IPS-11a (cell line): Measurements from ENCODE around the gene EIF4E1B.

Experiments
- H3K4me3 ChIP-seq: one replicate; pipeline ENCODE4 v1.5.1; 2013; ENCODE audit warnings: low read depth, low read length, control low read depth

Gene EIF4E1B

DNA sequence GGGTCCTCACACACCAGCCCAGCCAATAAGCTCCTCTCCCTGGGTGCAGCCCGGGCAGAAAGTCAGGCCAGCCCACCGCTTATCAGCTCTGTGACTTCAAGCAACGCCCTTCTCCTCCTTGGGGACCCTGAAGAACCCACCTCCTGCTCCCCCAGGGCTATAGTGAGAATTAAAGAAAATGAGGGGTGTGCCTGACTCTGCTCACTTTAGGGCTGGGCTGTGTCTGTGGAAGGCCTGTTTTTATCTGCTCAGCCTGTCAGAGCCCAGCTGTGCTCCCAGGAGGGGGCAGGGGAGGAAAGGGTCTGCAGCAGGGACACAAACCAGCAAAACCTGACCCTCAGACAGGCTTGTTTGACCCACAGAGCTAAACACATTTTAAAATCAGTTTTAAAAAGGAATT is 24.4 kb upstream of the EIF4E1B start:
- H3K4me3 ChIP-seq, result no peak overlapping the region

DNA sequence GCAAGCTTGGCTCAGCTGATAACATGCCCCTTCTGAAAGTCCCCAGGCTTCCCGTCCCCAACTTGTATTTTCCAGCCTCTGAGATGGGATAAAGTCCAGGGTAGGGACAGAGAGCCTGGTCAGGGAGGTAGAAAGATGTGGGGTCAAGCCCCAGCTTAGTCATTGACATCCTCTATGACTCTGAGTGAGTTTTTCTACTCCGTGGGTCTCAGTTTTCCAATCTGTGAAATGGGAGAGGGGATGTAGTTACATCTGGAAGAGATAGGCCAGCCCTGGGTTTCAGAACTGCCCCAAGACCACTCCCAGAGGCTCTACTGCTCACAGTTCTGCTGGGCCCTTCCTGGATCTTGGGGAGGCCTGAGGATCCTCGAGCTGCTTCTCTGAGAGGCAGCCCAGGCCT is 23.6 kb upstream of the EIF4E1B start:
- no peak overlapping the region for H3K4me3 ChIP-seq

DNA sequence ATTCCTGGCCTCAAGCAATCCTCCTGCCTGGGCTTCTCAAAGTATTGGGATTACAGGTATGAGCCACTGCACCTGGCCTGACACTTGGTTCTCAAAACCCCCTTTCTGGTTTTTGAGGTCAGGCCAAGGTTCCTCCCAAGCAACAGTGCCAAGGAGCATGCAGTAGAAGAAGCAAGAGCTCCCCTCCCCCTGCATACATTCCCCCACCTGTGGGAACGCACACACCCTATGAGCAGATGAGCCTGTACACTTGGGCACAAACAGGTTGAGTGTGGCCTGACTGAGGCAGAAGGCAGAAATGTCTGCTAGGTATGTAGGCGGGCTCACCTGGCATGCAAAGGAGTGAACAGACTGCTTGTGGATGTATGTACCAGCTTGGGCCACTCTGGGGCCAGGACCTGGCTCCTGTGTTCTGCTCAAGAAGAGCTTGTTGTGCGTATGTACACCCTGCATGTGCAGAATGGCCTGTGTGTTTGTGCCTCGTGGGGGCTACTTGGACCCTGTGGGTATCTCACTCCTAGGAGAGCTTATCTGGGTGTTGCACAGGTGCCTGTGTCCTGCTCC is 22.3 kb upstream of the EIF4E1B start:
- no peak overlapping the region for H3K4me3 ChIP-seq

DNA sequence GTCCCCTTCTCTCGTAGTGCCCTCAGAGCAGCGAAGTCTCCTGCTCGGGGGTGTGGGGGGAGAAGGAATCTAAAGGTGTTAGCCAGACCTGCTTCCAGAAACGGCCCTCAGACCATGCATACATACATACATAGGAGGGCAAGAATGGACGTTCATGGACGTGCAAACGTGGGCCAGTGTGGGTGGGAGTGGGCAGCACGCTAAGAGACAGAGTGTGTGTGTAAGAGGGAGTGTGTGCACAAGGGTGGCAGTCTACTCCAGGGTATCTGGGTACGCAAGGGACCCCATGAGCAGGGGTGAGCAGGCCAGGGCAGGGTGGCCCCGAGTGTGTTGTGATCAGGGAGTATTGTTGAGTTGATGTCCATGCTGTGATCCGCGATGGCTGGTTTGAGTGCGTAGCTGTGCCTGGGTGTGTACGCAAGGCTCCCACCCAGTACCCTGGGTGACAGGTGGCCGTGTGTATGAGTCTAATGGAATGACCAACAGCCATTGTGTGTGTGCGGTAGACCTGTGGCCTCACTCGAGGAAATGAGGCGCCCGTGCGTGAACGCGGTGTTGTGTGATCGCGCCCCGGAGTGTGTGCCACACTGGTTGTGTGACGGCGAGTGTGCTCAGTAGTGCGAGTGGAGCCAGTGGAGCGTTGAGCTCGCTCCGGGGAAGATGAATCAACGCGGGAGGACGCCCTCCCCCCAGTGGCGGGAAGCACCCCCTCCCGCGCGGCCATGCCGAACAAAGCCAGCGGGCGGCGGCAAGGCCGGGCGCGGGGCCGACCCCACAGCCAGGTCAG is 21.3 kb upstream of the EIF4E1B start:
- peak overlapping the region; percentile 69 for H3K4me3 ChIP-seq

DNA sequence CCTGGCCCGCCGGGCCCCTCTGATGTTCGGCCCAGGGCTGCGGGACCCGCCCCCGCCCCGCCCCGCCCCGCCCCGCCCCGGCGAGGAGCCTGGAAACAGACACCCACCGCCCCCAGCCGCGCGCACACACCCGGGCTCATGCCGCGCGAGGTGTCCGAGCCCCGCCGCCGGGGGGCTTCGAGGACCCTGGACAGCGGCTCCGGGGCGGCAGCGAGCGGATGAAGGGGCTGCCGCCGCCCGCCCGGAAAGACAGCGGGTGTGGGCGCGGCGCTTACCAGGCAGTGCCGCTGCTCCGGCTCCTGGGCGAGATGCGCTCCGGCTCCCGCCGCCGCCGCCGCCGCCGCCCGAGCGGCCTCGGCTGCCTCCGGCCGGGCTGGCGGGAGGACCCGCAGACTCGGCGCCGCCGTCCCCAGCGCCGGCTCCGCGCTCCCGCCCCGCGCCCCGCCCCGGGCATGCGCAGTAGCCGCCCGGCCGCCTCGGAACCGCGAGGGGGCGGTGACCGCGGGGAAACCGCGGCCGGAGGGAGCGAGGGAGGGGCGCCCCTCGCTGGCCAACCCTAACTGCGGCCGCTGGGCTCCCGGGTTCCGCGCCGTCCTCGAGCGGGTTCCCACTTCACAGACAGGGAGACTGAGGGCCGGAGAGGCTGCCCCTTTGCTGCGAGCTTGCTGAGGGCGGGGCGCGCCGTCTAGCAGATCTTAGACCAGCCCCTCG is 20.6 kb upstream of the EIF4E1B start, which contains the start of gene GPRIN1:
Gene GPRIN1, minus strand, starts transcription at position 433 of the 711 bp plus-strand sequence. CDS start 10,322 bp downstream, outside the sequence.
- H3K4me3 ChIP-seq, result peak within 1 kb of the TSS; percentile 69

DNA sequence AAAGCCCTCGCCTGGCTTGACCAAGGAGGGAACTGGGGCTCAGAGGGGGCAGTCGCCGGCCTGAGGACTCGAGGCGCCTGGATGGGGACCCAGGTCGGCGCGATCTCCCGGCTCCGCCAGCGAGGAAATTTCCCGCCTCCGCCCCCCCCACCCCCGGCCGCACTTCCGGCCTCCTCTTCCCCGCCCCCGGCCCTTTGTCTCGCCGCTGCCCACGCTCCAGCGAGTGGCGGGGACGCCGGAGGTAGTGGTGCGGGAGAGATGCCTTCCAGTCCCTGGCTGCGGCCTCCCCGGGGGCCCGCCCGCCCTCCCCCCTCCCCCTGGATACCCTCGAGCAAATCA is 20.1 kb upstream of the EIF4E1B start:
- H3K4me3 ChIP-seq, result peak overlapping the region; percentile 47

DNA sequence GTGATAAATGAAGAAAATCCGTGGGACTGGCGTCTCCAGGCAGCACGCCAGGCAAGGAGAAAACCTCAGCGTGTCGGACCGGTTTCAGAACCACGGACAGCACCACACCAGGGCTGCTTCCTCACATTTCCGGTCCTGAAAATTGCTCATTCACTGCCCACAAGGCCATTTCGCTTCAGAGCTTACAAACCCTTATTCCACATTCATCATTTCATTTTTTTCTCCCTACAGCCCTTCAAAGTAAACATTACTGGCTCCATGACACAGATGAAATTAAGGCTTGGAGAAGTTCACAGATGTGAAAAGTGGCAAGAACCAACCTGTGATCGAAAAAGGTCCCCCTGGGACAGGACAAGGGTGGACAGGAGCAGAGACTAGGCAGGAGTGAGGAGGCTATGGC is 19.0 kb upstream of the EIF4E1B start:
- no peak overlapping the region for H3K4me3 ChIP-seq

DNA sequence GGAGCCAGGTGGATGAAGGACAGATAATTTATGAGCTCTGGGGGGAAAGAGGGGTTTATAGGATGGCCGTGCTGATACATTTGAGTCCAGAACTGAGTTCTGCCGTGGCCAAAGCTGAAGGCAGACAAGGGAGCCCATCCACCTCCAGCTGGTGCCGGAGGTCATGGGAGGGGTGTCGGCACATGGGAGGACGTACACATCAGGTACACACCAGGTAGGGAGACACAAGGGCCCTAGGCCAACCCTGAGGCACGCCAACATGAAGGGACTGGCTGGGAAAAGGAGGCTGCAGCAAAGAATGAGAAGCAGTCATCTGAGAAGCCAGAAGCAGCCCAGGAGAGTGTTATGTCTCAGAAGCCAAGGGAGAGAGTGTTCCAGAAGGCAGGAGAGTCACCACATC is 18.5 kb upstream of the EIF4E1B start:
- no peak overlapping the region for H3K4me3 ChIP-seq

DNA sequence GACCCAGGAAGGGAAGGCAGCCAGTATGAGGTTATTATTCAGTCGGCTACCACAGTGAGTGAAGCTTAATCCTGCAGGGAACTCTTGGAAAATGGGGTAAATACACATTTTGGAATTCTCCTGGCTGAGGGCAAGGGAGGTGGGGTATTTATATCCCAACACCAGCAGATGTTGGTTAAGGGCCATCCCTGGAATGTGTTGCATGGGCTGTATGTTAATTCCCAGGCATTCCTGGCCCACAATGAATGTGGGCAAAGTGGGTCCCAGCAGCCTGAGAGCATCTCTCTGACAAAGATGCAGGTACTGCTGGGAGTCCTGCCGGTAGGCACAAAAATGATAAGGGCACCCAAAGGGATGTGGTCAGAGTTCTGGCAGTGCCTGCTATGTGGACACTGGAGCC is 17.6 kb upstream of the EIF4E1B start:
- no peak overlapping the region for H3K4me3 ChIP-seq

DNA sequence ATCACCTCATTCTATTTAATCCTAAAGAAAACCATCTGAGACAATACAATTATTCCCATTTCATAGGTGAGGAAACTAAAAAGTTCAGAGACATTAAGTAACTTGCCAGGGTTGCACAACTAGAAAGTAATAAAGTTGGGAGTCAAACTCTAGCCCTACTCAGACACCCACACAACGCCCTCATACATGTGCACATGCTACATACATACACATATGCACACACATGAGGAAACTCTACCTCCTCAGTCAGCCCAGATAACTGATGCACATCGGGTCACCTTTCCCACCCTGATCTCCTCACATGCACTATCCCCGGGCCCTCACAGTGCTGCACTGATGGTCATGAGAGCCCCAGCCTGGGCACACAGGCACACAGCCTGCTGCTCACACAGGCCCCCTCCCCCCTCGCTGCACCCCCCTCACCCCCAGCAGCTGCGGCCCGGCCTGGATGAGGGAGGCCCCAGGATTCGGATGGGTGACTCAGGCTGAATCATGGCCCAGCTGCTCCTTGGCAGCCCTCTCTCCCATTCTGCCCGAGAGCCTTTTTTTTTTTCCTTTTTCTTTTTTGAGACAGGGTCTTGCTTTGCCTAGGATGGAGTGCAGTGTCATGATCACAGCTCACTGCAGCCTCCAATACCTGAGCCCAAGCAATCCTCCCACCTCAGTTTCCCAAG is 15.5 kb upstream of the EIF4E1B start:
- H3K4me3 ChIP-seq, result no peak overlapping the region

DNA sequence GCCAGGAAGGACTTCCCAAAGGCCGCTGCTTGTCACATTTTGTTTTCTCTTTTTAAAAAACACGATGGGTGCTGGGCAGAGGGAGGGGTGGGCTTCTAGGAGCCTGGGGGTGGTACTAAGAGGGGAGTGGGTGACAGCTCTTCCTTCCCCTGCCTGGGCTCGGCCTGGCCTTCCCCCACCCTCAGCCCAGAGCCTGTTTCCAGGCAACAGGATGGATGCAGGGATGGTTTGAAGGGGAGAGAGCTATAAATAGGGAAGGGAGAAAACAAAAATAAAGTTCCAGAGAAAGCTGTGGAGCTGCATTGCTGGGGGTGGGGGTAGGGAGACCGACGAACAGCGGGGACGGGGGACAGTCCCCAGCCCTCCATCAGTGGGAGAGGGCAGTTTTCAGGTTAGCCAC is 14.0 kb upstream of the EIF4E1B start:
- H3K4me3 ChIP-seq, result no peak overlapping the region

DNA sequence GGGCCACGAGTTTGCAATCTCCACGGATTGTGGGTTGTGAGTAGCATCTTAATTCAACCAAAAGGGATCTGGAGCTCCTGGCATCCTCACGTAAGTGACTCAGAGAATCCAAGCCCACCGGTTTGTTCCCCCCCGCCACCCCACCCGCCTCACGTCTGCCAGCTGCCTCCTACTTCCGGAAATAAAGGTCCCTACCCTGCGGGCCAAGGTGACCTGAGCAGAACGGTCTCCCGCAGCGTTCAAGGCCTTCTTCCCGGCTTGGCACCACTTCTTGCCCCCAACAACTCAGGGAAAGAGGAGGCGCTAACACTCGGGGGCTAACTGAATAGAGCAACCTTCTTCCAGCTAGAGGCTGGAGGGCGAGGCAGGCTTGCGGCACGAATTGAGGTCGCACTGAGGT is 11.7 kb upstream of the EIF4E1B start:
- H3K4me3 ChIP-seq, result no peak overlapping the region

DNA sequence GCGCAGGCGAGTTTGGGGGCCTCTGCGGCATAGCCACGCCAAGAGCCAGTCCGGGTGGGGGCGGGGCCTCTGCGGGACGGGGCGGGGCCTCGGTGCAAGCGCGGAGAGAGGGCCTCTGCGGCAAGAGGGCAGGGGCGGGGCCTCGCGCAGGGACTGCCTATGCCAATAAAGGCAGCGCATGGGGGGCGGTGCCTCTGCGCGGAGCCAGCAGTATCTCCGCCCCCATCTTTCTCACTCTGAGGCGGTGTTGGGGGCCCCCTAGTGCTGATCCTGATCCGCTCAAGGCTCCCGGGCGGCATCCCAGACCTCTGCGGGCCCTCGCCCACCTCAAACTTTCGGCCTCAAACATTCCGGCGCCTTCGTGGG is 11.3 kb upstream of the EIF4E1B start:
- no peak overlapping the region for H3K4me3 ChIP-seq

DNA sequence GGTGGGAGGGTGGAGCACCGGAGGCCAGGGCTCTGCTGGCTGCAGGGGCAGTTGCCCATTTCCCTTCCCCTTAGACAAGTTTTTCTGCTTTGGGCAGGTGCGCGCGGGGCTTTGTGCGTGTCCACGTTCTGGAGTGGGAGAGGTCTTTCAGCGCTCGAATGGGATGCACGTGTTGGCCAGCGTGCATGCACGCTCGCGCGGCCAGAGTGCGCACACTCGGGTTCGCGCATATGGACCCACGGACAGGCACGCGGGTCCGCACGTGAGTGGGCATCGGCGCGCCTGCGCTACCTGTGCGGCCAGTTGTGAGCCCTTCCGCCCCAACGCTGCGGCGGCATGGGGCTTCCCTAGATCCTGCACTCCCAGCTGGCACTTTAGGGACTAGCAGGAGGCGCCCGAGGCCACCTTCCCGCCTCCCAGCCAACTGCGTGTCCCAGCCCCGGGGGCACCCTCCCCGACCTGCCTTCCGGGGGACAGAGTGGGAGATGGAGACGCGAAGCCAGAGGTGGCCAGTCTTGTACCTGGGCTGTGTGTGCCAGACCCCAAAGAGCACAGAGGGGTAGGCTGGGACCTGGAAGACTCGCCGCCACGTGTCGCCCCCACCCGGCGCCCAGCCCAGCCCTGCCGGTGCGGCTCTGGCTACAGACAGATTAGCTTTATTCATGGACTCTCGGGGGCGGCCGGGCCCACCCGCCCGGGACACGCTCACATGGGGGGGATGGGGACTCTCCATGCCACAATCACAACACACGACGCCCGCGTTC is 10.7 kb upstream of the EIF4E1B start:
- no peak overlapping the region for H3K4me3 ChIP-seq

DNA sequence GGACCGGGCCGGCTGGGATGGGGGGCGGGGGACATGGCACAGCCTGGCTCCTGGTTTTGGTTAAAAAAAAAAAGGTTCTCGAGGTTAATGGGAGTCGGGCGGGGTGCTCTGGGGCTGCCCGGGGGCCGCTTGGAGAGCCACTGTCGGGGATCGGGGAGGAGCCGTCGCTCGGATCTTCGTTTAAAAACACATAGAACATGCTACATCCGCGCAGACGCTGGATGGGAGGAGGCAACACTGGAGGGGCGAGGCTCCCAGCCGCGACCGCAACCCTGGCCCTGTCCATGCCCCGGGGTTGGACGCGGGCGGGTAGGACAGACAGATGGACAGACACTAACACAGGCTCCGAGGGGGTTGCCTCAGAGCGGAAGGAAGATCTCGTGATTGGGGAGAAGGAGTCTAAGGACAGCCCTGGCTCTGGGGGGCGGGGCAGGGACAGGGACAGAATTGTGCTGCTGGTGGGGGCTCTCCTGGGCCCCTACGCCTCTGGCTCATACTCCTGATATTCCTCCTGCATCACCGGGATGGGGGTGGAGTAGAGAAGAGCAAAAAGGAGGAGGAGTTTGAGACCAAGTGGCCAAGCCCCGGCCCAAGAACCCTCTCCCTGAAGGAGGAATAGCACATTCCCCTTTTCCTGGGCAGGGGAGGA is 10.0 kb upstream of the EIF4E1B start:
- H3K4me3 ChIP-seq, result no peak overlapping the region

DNA sequence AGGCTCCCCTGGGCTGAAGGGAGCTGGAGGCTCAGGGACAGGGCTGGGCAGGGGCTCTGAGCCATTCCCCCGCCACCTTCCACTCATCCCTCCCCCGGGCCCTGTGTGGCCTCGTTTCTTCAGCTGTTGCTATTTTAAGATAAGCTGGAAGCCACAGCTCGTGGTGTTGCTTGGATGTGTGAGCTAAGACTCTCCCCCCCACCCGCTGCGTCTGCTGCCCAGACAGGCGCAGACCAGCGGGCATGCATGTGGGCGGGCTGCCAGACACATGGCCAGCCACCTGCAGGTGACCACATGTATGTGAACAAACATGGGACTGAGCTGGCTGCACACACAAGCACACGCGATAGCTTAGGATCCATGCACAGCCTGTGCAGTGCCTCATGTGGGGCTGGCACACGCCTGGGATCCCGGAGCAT is 8.8 kb upstream of the EIF4E1B start:
- H3K4me3 ChIP-seq, result no peak overlapping the region

DNA sequence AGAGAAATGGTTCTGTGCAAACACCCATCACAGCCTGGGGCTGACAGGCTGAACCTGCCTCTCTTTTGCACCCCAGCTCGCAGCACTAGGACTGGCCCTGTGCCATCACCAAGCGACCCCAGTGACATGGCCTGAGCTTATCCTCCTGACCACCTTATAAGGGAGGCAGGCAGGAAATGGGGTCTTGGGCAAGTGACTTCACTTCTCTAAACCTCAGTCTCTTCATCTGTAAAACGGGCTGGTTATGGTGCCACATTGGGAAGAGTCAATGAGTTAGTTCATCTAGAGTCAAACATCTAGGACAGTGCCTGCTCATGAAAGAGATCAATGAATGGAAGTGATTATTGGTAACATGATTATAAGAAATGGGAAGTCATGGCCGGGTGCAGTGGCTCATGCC is 6.3 kb upstream of the EIF4E1B start:
- H3K4me3 ChIP-seq, result no peak overlapping the region

DNA sequence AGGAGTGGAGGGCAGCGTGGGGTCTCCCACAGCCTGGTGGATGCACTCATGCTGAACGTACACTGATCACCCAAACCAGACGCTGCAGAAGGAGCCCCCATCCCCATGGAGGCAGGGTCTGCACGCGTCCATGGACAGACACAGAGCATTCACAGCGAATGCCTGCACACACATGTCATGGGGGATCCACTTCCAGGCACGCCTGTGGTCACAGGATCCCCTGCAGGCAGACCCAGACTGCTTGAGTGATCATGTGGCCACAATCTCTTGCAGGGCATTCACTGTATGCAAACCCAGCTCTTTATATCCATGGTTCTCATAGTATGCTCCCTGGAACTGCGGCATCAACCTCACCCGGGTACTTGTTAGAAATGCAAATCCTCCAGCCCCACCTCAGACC is 5.5 kb upstream of the EIF4E1B start:
- H3K4me3 ChIP-seq, result no peak overlapping the region

DNA sequence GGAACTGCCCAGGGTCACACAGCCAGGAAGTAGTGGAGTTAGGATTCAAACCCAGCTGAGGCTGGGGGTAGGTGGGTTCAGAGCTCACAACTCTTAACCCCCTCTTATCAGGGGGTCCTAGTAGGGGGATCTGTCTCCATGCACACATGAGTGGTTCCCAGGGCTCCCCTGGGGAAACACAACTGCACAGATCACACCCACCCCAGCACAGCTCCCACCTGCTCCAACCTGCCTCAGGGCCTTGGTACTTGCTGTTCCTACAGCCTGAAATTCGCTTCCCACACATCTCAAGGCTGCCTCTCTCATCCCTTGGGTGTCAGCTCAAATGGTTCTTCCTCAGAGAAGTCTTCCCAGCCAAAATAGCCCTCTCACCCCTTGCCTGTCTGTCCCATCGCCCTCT is 5.0 kb upstream of the EIF4E1B start:
- H3K4me3 ChIP-seq, result no peak overlapping the region
